Mucosa of rectum (tissue), 2 donors: Measurements from ENCODE around the gene POMGNT1.

Source experiments
- H3K27ac ChIP-seq, 2 donors: one replicate each; pipeline ENCODE4 v1.7.0; 2013; ENCODE audit warnings: inconsistent platforms in 2 of 2, low read depth in 2 of 2, low read length in 2 of 2
- H3K27me3 ChIP-seq, 2 donors: one replicate each; pipeline ENCODE4 v1.7.0; 2013; ENCODE audit warnings: low read length in 2 of 2; ENCODE audit not compliant: control insufficient read depth in 2 of 2, insufficient read depth in 2 of 2
- H3K36me3 ChIP-seq, 2 donors: one replicate each; pipeline ENCODE4 v1.7.0; 2013; ENCODE audit warnings: low read length in 2 of 2; ENCODE audit not compliant: control insufficient read depth in 2 of 2, insufficient read depth in 2 of 2
- H3K4me1 ChIP-seq, 2 donors: one replicate each; pipeline ENCODE4 v1.7.0; 2013; ENCODE audit warnings: low read length in 2 of 2, mild to moderate bottlenecking in 1 of 2; ENCODE audit not compliant: control insufficient read depth in 2 of 2, insufficient read depth in 2 of 2
- H3K4me3 ChIP-seq, 2 donors: one replicate each; pipeline ENCODE4 v1.7.0; 2013; ENCODE audit warnings: low read length in 2 of 2
- H3K9ac ChIP-seq, 2 donors: one replicate each; pipeline ENCODE4 v1.7.0; 2013; ENCODE audit warnings: low read length in 2 of 2, low read depth in 1 of 2, mild to moderate bottlenecking in 1 of 2
- H3K9me3 ChIP-seq, 2 donors: one replicate each; pipeline ENCODE4 v1.7.0; 2013; ENCODE audit warnings: low read length in 2 of 2; ENCODE audit not compliant: control insufficient read depth in 2 of 2
- donor health status: healthy.
- donor health status: Normal muscosa, but diverticular disease.

POMGNT1 gene

GRCh38 chr1:46211051-46211450 lies 12.8 kb upstream of the POMGNT1 start:
- H3K27ac ChIP-seq = no peak overlapping the region
- no peaks in the 10 kb centered on the region for H3K36me3 ChIP-seq
- no peaks in the 10 kb centered on the region for H3K27me3 ChIP-seq
- H3K4me3 ChIP-seq = no peak overlapping the region
- no peak overlapping the region for H3K9ac ChIP-seq
- no peaks in the 10 kb centered on the region for H3K9me3 ChIP-seq
- no peaks in the 10 kb centered on the region for H3K4me1 ChIP-seq

GRCh38 chr1:46210561-46210960 lies 12.3 kb upstream of the POMGNT1 start:
- Histone ChIP-seq H3K4me3 (no peak overlapping the region), H3K27ac (no peak overlapping the region), H3K9ac (no peak overlapping the region)

GRCh38 chr1:46206399-46206798 lies 8.2 kb upstream of the POMGNT1 start:
- H3K4me3 ChIP-seq = no peak overlapping the region
- H3K9me3 ChIP-seq = no peaks in the 10 kb centered on the region
- H3K27ac ChIP-seq = no peak overlapping the region
- no peak overlapping the region for H3K9ac ChIP-seq
- H3K27me3 ChIP-seq = no peaks in the 10 kb centered on the region
- no peaks in the 10 kb centered on the region for H3K36me3 ChIP-seq
- H3K4me1 ChIP-seq = peaks cover 2% of the 10 kb centered on the region in 2 donors

More at GRCh38 chr1:46210561-46210960, 12.3 kb upstream of the POMGNT1 start:
- H3K9me3 ChIP-seq = no peaks in the 10 kb centered on the region
- no peaks in the 10 kb centered on the region for H3K36me3 ChIP-seq
- no peaks in the 10 kb centered on the region for H3K4me1 ChIP-seq
- H3K27me3 ChIP-seq = no peaks in the 10 kb centered on the region

GRCh38 chr1:46205791-46206190 lies 7.6 kb upstream of the POMGNT1 start:
- Histone ChIP-seq H3K9me3 (no peaks in the 10 kb centered on the region), H3K9ac (no peak overlapping the region), H3K36me3 (no peaks in the 10 kb centered on the region), H3K27me3 (no peaks in the 10 kb centered on the region), H3K27ac (no peak overlapping the region), H3K4me3 (no peak overlapping the region), H3K4me1 (peaks cover 2% of the 10 kb centered on the region in 2 donors)

GRCh38 chr1:46205141-46205540 lies 6.9 kb upstream of the POMGNT1 start:
- Histone ChIP-seq H3K4me3 (no peak overlapping the region), H3K9ac (no peak overlapping the region), H3K27ac (no peak overlapping the region), H3K27me3 (no peaks in the 10 kb centered on the region), H3K36me3 (no peaks in the 10 kb centered on the region), H3K4me1 (peaks cover 2% of the 10 kb centered on the region in 2 donors), H3K9me3 (no peaks in the 10 kb centered on the region)

- H3K9ac ChIP-seq = peak overlapping the region in 1 of 2 donors; percentile 73
- peak overlapping the region; percentile 67 to 77 for H3K4me3 ChIP-seq
- no peaks in the 10 kb centered on the region for H3K27me3 ChIP-seq
- H3K27ac ChIP-seq = peak overlapping the region in 1 of 2 donors; percentile 54
- no peaks in the 10 kb centered on the region for H3K36me3 ChIP-seq
- H3K9me3 ChIP-seq = no peaks in the 10 kb centered on the region
- H3K4me1 ChIP-seq = peaks cover 2% of the 10 kb centered on the region in 2 donors
Measured at GRCh38 chr1:46204406-46204742, 6.1 kb upstream of the POMGNT1 start.

GRCh38 chr1:46203738-46204405 lies 5.6 kb upstream of the POMGNT1 start:
- peaks cover 2% of the 10 kb centered on the region in 2 donors for H3K4me1 ChIP-seq
- H3K4me3 ChIP-seq = peak overlapping the region; percentile 67 to 77
- H3K9ac ChIP-seq = peak overlapping the region; percentile 20 to 73
- no peaks in the 10 kb centered on the region for H3K36me3 ChIP-seq
- peak overlapping the region; percentile 40 to 54 for H3K27ac ChIP-seq
- no peaks in the 10 kb centered on the region for H3K9me3 ChIP-seq
- no peaks in the 10 kb centered on the region for H3K27me3 ChIP-seq

GRCh38 chr1:46199233-46199749 lies 1.1 kb upstream of the POMGNT1 start:
- H3K27me3 ChIP-seq = no peaks in the 10 kb centered on the region
- peaks cover 16 to 17% of the 10 kb centered on the region in 2 donors for H3K4me1 ChIP-seq
- peaks cover 11 to 16% of the 10 kb centered on the region in 2 donors for H3K36me3 ChIP-seq
- H3K27ac ChIP-seq = no peak overlapping the region
- no peak overlapping the region for H3K4me3 ChIP-seq
- no peaks in the 10 kb centered on the region for H3K9me3 ChIP-seq
- no peak overlapping the region for H3K9ac ChIP-seq

GRCh38 chr1:46197560-46197963 lies 672 bp downstream of the POMGNT1 start:
- Histone ChIP-seq H3K27ac (peak overlapping the region; percentile 63 to 75), H3K9ac (peak overlapping the region; percentile 70 to 77), H3K27me3 (no peaks in the 10 kb centered on the region), H3K36me3 (peaks cover 24 to 30% of the 10 kb centered on the region in 2 donors), H3K9me3 (no peaks in the 10 kb centered on the region), H3K4me3 (peak overlapping the region; percentile 79 to 91), H3K4me1 (peaks cover 14 to 15% of the 10 kb centered on the region in 2 donors)

- H3K27ac ChIP-seq = no peak overlapping the region
- H3K4me3 ChIP-seq = no peak overlapping the region
- no peaks in the 10 kb centered on the region for H3K9me3 ChIP-seq
- no peak overlapping the region for H3K9ac ChIP-seq
- peaks cover 14 to 15% of the 10 kb centered on the region in 2 donors for H3K4me1 ChIP-seq
- no peaks in the 10 kb centered on the region for H3K27me3 ChIP-seq
- peaks cover 24 to 38% of the 10 kb centered on the region in 2 donors for H3K36me3 ChIP-seq
Measured at GRCh38 chr1:46196609-46197008, 1.6 kb downstream of the POMGNT1 start.
